GM21526 (cell line): ENCODE data around the gene UNC5CL.

ENCODE experiments used
- ATAC-seq: cut with Tn5 transposase; IDR thresholded peaks from one replicate; pipeline ENCODE4 v1.9.1; 2021; ENCODE audit warnings: moderate library complexity; ENCODE audit not compliant: unreplicated experiment, low FRiP score

Gene UNC5CL

GRCh38 chr6:41039060-41039998 is at the start of gene UNC5CL:
UNC5CL (minus strand) TSS chr6:41039221; CDS start chr6:41035074, 4,147 bp downstream.
- ATAC-seq, result no peak

- no peak for ATAC-seq
Observed at GRCh38 chr6:41088451-41088850, 49.4 kb upstream of the UNC5CL start.

GRCh38 chr6:41085182-41085581 is 46.2 kb upstream of the UNC5CL start:
- ATAC-seq, result no peak

GRCh38 chr6:41083072-41083471 is 44.1 kb upstream of the UNC5CL start:
- ATAC-seq, result no peak

GRCh38 chr6:41080621-41081020 is 41.6 kb upstream of the UNC5CL start:
- ATAC-seq, result no peak

- no peak for ATAC-seq
Observed at GRCh38 chr6:41079080-41079479, 40.1 kb upstream of the UNC5CL start.

GRCh38 chr6:41078101-41078500 is 39.1 kb upstream of the UNC5CL start:
- ATAC-seq, result no peak

- no peak for ATAC-seq
Observed at GRCh38 chr6:41077536-41077935, 38.5 kb upstream of the UNC5CL start.

GRCh38 chr6:41075651-41076626 is 36.9 kb upstream of the UNC5CL start:
- no peak for ATAC-seq

GRCh38 chr6:41074692-41075436 is 35.8 kb upstream of the UNC5CL start:
- ATAC-seq, result no peak

- ATAC-seq, result no peak
Observed at GRCh38 chr6:41073968-41074691, 35.1 kb upstream of the UNC5CL start.

- ATAC-seq, result peak; percentile 32
Observed at GRCh38 chr6:41073203-41073967, 34.4 kb upstream of the UNC5CL start.

- ATAC-seq, result peak; percentile 62
Observed at GRCh38 chr6:41072836-41073202, 33.8 kb upstream of the UNC5CL start, which contains the start of gene NFYA. NFYA (plus strand) TSS chr6:41072974; CDS start chr6:41079090, 6,116 bp downstream.

GRCh38 chr6:41071923-41072835 is 33.2 kb upstream of the UNC5CL start, which contains the start of gene OARD1:
OARD1 (minus strand) TSS chr6:41072356; CDS start chr6:41071634, 722 bp downstream.
- peak; percentile 73 for ATAC-seq

GRCh38 chr6:41071501-41071922 is 32.5 kb upstream of the UNC5CL start:
- ATAC-seq, result no peak

- ATAC-seq, result no peak
Observed at GRCh38 chr6:41066867-41067304, 27.9 kb upstream of the UNC5CL start.

- no peak for ATAC-seq
Observed at GRCh38 chr6:41065550-41066026, 26.6 kb upstream of the UNC5CL start.
